ENCODE data around the gene NFKB2. TPM values are rescaled to one million over a fixed set of nuclear protein-coding genes. Genes with fewer than 3 reads are reported as not detected.

Gene NFKB2
- total RNA-seq, 1 donor, result 50.4 TPM

GRCh38 chr10:102444851-102445250 lies 49.3 kb downstream of the NFKB2 start:
- no peak for DNase-seq (ENCODE audit: low read depth in 2 of 3, low spot score in 2 of 3)

DNA sequence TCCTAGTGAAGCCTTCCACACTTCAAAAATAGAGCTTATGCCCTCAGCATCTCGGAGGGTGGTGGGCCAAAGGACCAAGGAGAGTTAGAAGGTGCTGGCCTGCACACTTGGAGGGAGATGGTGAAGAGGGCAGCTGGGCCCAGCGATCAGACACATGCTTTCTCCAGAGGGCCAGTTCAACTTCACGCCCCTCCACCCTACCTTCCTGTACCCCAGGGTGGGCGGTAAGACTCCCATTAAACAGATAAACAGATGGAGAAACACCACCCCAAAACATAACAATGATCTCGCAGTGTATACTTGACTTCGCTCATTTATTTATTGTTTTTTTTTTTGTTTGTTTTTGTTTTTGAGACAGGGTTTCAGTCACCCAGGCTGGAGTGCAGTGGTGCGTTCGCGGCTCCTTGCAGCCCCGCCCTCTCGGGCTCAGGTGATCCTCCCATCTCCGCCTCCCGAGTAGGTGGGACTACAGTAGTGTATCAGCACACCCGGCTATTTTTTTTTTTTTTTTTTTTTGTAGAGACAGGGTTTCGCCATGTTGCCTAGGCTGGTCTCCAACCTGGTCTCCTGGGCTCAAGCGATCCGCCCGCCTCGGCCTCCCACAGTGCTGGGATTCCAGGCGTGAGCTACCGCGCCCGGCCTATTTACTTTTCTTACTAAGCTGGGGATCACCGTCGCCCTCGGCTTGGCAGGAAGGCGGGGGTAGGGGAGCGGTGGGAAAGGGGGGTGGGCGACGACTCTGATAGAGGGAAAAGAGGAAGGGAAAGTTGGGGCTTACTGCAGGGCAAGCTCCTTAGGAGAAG lies 54.0 kb downstream of the NFKB2 start:
- DNase-seq (ENCODE audit: low read depth in 2 of 3, low spot score in 2 of 3), result peak in 2 of 3 donors; percentile 81 to 86

- DNase-seq (ENCODE audit: low read depth in 2 of 3, low spot score in 2 of 3), result peak in 1 of 3 donors; percentile 43
Observed at GRCh38 chr10:102450124-102450373, 54.5 kb downstream of the NFKB2 start.

GRCh38 chr10:102450374-102451104 lies 55.0 kb downstream of the NFKB2 start:
- DNase-seq (ENCODE audit: low read depth in 2 of 3, low spot score in 2 of 3), result peak; percentile 83 to 90 (median 85)

GRCh38 chr10:102451105-102451969 lies 55.8 kb downstream of the NFKB2 start, which contains the start of gene C10orf95:
Gene C10orf95 (minus strand): TSS chr10:102451543. CDS start chr10:102451093, 450 bp downstream.
- DNase-seq (ENCODE audit: low read depth in 2 of 3, low spot score in 2 of 3), result no peak

Small RNA genes within 50 kb of the gene (small RNA-seq; reads per million reads assigned to genes)
- 4,190 reads per million, percentile 100 among the genes with 10 or more reads in this experiment for gene MIR146B

Other genes starting within 250 kb of the NFKB2 start
- gene NOLC1, start 243.3 kb upstream of the NFKB2 start, total RNA-seq, result 27.5 TPM
- not detected for gene ELOVL3, start 169.4 kb upstream of the NFKB2 start, total RNA-seq
- gene PITX3, start 154.2 kb upstream of the NFKB2 start, total RNA-seq, result not detected
- 24.8 TPM for gene GBF1, start 150.2 kb upstream of the NFKB2 start, total RNA-seq
- gene PSD, start 23.1 kb downstream of the NFKB2 start, total RNA-seq, result 4.6 TPM
- gene FBXL15, start 25.1 kb downstream of the NFKB2 start, total RNA-seq, result 21.8 TPM
- gene CUEDC2, start 36.9 kb downstream of the NFKB2 start, total RNA-seq, result 45.2 TPM
- gene C10orf95, start 55.8 kb downstream of the NFKB2 start, total RNA-seq, result 0.27 TPM
- 104 TPM for gene ACTR1A, start 107.0 kb downstream of the NFKB2 start, total RNA-seq
- 6.7 TPM for gene SUFU, start 108.3 kb downstream of the NFKB2 start, total RNA-seq
- 65.7 TPM for gene TRIM8, start 248.8 kb downstream of the NFKB2 start, total RNA-seq

Measured in hematopoietic multipotent progenitor cell (in vitro differentiated cells).